Measurements from ENCODE around the gene RPL5. TPM values are rescaled to one million over a fixed set of nuclear protein-coding genes. Genes with fewer than 3 reads are reported as not detected.

The RPL5 gene
- total RNA-seq, 1 experiment from 2014 or later = 1,415 TPM

GRCh38 chr1:92842082-92843045, 10.5 kb downstream of the RPL5 start:
- DNase-seq (ENCODE audit: low spot score) = no peak
- no peaks in the 10 kb centered on the region for H3K4me1 ChIP-seq (ENCODE audit: insufficient read depth, low read length, poor library complexity, severe bottlenecking)
- no peak overlapping the region for H3K4me3 ChIP-seq (ENCODE audit: low read depth, low read length, poor library complexity, severe bottlenecking)
- H3K36me3 ChIP-seq (ENCODE audit: insufficient read depth, low read length, poor library complexity, severe bottlenecking) = peaks cover 71% of the 10 kb centered on the region
- CTCF ChIA-PET = no interaction called here
- H3K27me3 ChIP-seq (replicated peaks; ENCODE audit: insufficient read depth, low read depth, low read length, poor library complexity) = no peaks in the 10 kb centered on the region
- POLR2A ChIA-PET (ENCODE audit: low non-redundant PET) = no interaction called here
- intact Hi-C loops (cut with micrococcal nuclease; ENCODE audit: unreplicated experiment) = no loop called here
- H3K9me3 ChIP-seq (ENCODE audit: low read depth, low read length, poor library complexity, severe bottlenecking) = no peaks in the 10 kb centered on the region
- no peak overlapping the region for H3K27ac ChIP-seq (ENCODE audit: low read depth, low read length, poor library complexity, severe bottlenecking)
- TSS peak; percentile 22 for BruUV-seq (replicated peaks)
- no peak for TF ChIP-seq CTCF (conservative IDR thresholded peaks at IDR 0.05; ENCODE audit: low read depth, low read length)
- no peak for TF ChIP-seq EZH2 (IDR thresholded peaks at IDR 0.05; ENCODE audit: borderline replicate concordance, low read depth, low read length, poor library complexity, severe bottlenecking)

GRCh38 chr1:92843046-92843423, 11.2 kb downstream of the RPL5 start:
- ChIA-PET POLR2A (ENCODE audit: low non-redundant PET) (no interaction called here), CTCF (no interaction called here)
- Histone ChIP-seq H3K27me3 (replicated peaks; ENCODE audit: insufficient read depth, low read depth, low read length, poor library complexity) (no peaks in the 10 kb centered on the region), H3K4me3 (ENCODE audit: low read depth, low read length, poor library complexity, severe bottlenecking) (no peak overlapping the region), H3K27ac (ENCODE audit: low read depth, low read length, poor library complexity, severe bottlenecking) (no peak overlapping the region), H3K4me1 (ENCODE audit: insufficient read depth, low read length, poor library complexity, severe bottlenecking) (no peaks in the 10 kb centered on the region), H3K36me3 (ENCODE audit: insufficient read depth, low read length, poor library complexity, severe bottlenecking) (peaks cover 64% of the 10 kb centered on the region), H3K9me3 (ENCODE audit: low read depth, low read length, poor library complexity, severe bottlenecking) (no peaks in the 10 kb centered on the region)
- no TSS peak for BruUV-seq (replicated peaks)
- TF ChIP-seq EZH2 (IDR thresholded peaks at IDR 0.05; ENCODE audit: borderline replicate concordance, low read depth, low read length, poor library complexity, severe bottlenecking) (no peak), CTCF (conservative IDR thresholded peaks at IDR 0.05; ENCODE audit: low read depth, low read length) (no peak)
- no peak for DNase-seq (ENCODE audit: low spot score)
- intact Hi-C loops (cut with micrococcal nuclease; ENCODE audit: unreplicated experiment) = no loop called here

DNA sequence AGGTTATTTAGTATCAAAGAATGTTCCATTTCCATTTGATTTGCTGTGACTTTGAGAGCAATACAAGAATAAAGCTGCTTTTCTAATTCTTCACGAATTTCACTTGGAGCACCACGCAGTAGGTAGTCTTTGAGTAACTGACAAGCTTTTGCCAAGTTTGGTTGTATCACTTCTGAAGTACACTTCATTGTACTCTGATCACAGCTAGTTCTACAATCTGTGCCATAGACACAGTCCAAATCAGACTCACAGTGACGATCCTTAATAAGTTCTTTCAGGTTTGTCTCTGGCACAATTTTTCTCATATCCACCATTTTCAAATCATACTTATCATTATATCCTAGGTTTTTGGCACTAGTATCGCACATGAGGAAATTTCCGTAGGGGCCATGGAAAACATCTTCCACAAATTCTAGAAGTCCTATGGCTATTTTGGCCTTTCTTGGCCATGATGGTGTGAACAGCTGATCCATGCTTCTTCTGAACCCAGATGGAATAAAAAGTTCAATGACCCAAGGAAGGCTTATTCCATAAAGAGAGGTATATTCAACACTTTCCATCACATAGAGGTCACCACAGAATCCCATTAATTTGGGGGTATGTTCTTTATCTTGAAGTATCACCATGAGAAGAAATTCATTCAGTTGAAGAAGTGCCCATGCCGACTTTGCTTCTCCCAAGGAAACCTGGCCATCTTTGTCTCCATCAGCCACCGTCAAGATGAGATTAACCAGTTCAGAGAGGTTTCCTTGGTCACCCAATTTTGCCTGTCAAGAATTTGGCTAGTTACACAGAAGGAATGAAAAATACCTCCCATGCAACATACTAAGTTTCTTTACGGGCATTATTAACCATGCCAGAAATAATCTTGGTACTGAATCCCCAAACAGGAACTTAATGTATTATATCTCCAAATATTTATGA, 11.9 kb downstream of the RPL5 start:
- DNase-seq (ENCODE audit: low spot score) = no peak
- H3K36me3 ChIP-seq (ENCODE audit: insufficient read depth, low read length, poor library complexity, severe bottlenecking) = peaks cover 57% of the 10 kb centered on the region
- H3K4me3 ChIP-seq (ENCODE audit: low read depth, low read length, poor library complexity, severe bottlenecking) = no peak overlapping the region
- TF ChIP-seq EZH2 (IDR thresholded peaks at IDR 0.05; ENCODE audit: borderline replicate concordance, low read depth, low read length, poor library complexity, severe bottlenecking) (no peak), CTCF (conservative IDR thresholded peaks at IDR 0.05; ENCODE audit: low read depth, low read length) (no peak)
- ChIA-PET POLR2A (ENCODE audit: low non-redundant PET) (no interaction called here), CTCF (no interaction called here)
- no TSS peak for BruUV-seq (replicated peaks)
- no peak overlapping the region for H3K27ac ChIP-seq (ENCODE audit: low read depth, low read length, poor library complexity, severe bottlenecking)
- H3K27me3 ChIP-seq (replicated peaks; ENCODE audit: insufficient read depth, low read depth, low read length, poor library complexity) = no peaks in the 10 kb centered on the region
- H3K4me1 ChIP-seq (ENCODE audit: insufficient read depth, low read length, poor library complexity, severe bottlenecking) = no peaks in the 10 kb centered on the region
- no peaks in the 10 kb centered on the region for H3K9me3 ChIP-seq (ENCODE audit: low read depth, low read length, poor library complexity, severe bottlenecking)
- intact Hi-C loops (cut with micrococcal nuclease; ENCODE audit: unreplicated experiment) = no loop called here

All from A673 (cell line).